Measurements from ENCODE around the gene PYGB.

Gene PYGB

GRCh38 chr20:25338112-25339023, 90.5 kb downstream of the PYGB start:
- DNase-seq (ENCODE audit: low read depth): no peak

GRCh38 chr20:25339608-25340007, 91.7 kb downstream of the PYGB start:
- no peak for DNase-seq (ENCODE audit: low read depth)

- no peak for DNase-seq (ENCODE audit: low read depth)
Observed at GRCh38 chr20:25340380-25340779, 92.5 kb downstream of the PYGB start.

GRCh38 chr20:25341716-25342680, 94.1 kb downstream of the PYGB start:
- DNase-seq (ENCODE audit: low read depth): peak; percentile 35

GRCh38 chr20:25344634-25345033, 96.7 kb downstream of the PYGB start:
- DNase-seq (ENCODE audit: low read depth): no peak

- no peak for DNase-seq (ENCODE audit: low read depth)
Observed at GRCh38 chr20:25345721-25346120, 97.8 kb downstream of the PYGB start.

GRCh38 chr20:25346349-25346748, 98.5 kb downstream of the PYGB start:
- DNase-seq (ENCODE audit: low read depth): no peak

All from GM04503 (cell line).